T1000 (cell line): ENCODE data around the gene MRPL32.

Experiments used
- DNase-seq: peaks from one replicate; lab custom pipeline; 2025; ENCODE audit warnings: mixed read lengths; lab: John Stamatoyannopoulos, UW

The MRPL32 gene

DNA sequence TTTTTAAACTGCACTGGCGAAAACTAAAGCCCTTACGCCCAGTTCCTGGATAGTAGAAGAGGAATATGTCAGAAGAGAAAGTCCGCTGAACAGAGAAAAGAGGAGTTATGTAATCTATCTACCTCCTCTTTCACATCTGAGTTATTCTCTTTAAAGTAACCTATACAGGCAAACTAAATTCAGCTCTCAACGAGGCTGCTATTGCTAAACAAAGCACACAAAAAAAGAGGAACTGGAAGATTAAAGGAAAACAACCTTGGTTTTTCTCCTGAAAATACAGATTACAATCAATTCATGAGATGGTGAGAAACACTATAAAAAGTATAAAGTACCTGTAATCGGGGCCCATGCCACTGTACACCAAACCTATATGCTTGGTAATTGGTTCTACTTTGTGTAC, 6.0 kb upstream of the MRPL32 start:
- no peak for DNase-seq

GRCh38 chr7:42928754-42929153, 3.4 kb upstream of the MRPL32 start:
- DNase-seq = no peak

- DNase-seq = no peak
Measured at GRCh38 chr7:42929449-42929848, 2.7 kb upstream of the MRPL32 start.

GRCh38 chr7:42930889-42931288, 1.3 kb upstream of the MRPL32 start:
- DNase-seq = no peak

DNA sequence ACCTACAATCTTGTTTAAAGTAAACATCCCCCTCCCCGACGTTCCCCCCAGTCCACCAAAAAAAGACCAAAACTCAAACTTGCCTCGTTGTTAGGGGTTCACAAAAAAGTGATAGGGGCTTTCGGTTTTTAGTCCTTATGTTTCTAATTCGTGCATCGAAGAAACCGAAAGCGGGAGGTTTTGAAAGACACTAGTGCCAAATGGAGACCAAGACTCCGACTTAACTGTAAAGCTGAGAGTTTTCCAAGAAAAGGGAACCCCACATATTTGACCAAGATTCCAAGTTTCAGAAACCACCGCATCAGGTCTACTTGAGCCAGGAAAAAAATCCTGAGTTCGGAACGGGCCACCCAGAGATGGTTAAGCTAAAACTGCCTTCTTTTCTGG, 736 bp upstream of the MRPL32 start:
- no peak for DNase-seq

DNA sequence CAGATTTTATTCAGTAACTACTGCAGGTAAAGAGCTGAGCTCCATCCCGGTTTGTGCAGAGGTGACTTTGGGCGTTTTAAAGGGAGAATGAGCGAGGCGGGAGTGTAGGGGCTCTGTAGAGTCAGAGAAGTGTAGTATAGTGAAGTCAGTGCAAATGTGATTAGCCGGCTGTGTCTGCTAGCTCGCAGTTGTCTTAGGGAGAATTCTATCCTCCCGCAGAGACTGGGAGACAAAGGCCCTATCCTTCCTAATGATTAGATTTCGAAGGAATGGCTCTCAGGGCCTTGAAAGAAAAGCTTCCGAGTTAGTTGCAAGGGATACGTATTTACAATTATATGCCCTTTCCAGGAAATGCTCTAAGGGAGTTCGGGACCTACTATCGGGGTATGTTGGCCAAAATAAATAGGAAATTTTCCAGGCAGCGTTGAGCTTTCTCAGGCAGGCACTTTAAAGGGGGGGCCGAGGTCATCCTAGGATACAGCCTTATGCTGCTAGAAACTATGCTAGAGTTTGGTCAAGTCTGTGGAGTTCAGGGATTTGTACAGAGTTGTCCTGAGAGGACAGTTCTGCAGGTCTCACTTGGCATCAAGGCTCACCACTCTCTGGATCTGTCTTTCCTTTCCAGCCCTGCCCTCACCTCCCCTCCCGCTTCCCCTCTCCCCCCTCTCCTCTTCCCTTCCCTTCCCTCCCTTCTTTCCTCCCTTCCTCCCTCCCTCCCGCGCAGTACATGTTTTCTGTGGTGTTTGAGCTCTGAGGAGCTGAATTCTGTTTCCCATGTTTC, 825 bp downstream of the MRPL32 start:
- DNase-seq = no peak

DNA sequence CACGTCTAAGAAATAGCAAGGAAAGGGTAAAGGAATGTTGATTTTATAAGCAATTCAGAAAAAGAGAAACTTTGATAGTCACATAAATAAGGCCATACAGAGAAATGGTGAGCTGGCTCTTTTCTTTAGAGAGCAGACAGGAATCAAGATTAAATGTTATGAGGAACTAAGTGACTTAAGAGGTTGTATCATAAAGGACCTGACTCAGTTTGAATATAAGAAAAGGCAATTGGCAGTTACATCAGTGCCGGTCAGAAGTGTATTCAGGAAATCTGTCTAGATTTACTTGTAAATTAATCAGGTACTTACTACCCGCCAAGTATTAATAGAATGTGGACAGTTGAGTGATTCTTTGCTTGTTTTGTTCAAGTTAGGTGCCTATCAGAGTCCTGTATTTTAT, 2.1 kb downstream of the MRPL32 start:
- DNase-seq = no peak

DNA sequence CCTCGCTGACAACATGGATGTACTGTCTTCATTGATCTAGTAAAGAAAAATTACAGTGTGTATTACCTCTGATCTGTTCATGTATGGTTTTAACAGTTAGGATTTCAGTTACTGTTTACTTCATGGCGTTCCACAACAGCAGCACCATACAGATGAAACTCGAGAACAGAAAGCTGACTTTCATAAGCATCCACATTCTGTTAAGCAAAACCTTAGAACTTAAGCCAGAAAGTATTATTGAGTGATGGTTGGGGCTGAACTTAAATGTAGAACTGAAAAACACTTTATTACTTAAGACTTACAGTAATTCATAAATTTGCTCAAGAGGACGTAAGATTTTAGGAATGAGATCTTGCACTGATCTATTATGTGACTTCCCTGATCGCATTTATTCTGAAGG, 3.7 kb downstream of the MRPL32 start:
- no peak for DNase-seq

- no peak for DNase-seq
Measured at GRCh38 chr7:42939457-42940240, 7.5 kb downstream of the MRPL32 start.

DNA sequence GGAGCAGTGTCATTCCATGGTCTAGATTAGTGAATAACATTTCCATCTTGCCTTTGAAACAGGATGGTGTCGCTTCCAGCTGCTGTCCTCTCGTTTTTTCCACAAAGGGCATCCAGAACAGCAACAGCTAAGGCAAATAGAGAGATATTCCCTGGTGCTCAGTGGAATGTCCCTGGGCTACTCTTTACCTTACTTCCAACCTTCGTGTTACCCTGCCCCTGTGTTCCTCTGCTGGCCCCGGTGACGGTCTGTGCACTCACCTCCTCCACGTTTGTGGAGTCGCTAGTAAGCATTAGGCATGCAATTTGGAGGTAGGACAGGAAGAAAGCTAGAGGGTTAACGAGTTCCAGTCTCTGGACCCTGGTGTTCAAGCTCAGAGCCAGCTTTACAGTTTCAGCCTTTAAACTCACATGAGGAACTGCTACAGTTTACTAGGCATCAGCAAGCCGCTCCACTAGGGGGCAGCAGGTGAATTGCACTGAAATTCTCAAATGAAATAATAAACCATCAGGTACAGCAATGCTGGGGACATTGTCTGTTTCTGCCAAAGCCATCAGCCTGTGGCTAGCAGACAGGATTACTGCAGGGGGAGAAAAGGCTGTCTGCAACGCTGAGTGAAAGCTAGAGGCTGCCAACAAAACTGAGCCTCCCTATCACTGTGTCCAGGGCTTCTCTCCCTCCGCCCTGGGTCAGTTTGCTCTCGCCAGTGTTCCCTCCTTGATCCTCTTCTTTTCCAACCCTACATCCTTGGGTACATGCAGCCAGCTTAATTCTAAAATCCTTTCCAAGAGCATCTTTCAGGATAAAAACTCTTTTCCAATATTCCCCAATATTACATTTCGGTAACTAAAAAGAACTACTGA, 9.0 kb downstream of the MRPL32 start:
- peak; percentile 52 for DNase-seq

DNA sequence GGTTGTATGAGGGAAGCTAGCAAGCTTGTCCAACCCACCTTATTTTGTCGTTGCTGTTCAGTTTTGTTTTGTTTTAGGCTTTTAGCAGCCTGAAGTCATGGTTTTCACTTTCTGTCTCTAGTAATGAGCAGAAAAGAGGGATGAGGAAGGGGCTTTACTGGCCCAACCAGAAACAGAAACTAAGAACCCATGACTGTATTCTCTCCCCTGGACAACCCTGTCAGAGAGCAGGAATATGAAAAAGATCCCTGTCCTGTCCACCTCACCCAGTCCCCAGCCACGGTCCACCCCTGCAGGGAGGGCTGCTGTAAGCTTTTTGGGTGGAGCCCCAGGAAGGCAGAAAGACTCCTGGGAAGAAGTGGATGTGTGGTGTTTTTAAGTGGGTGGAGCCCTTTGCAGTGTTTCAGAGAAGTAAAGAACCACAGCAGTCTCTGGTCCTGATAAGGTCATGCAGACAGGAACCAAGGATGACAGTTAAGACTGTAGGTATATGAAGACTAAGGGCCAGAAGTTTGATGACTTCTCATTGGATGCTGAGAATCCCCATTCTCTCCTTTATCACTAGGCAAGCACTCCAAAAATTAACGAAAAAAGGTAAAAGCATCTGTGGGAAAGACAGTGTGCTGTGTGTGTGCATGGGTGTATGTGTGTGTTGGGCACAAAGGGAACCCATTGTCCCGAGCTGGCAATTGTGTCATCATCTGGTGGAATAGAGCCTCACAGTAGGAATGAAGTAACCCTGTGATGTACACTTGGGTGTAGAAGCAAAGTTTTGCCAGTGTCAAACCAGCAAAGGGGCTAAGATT, 13.8 kb downstream of the MRPL32 start:
- DNase-seq = no peak

- DNase-seq = no peak
Measured at GRCh38 chr7:42946627-42946950, 14.4 kb downstream of the MRPL32 start.

GRCh38 chr7:42947521-42947920, 15.3 kb downstream of the MRPL32 start:
- DNase-seq = no peak

DNA sequence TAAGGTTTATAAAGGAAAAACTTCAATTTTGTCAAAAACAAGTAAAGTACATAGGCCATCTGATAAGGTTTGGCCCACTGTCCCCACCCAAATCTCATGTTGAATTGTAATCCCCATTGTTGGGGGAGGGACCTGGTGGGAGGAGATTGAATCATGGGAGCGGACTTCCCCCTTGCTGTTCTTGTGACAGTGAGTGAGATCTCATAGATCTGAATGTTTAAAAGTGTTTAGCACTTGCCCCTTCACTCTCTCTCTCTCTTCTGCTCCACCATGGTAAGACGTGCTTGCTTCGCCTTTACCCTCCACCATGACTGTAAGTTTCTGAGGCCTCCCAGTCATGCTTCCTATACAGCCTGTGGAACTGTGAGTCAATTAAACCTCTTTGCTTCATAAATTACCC, 18.2 kb downstream of the MRPL32 start:
- DNase-seq = no peak

- DNase-seq = no peak
Measured at GRCh38 chr7:42952328-42952727, 20.2 kb downstream of the MRPL32 start.

- no peak for DNase-seq
Measured at GRCh38 chr7:42953994-42954393, 21.8 kb downstream of the MRPL32 start.

DNA sequence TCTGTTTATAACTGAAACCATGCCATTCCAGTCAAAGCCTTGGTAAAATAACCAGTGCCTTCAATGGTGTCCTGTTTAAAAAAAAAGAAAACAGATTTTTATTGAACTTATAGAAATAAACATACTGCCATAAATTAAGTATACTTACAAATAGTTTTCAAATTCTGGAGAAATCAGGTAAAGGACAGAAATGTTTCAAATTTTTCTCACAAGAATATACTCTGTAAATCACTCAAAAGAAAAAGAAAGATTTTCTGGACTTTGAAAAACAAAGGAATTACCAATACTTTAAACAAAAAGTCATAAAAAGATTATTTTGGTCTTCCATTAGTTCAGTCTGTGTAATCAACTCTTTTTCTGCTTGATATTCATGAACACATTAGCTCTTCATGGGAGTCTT, 23.9 kb downstream of the MRPL32 start:
- DNase-seq = no peak

GRCh38 chr7:42959549-42959948, 27.4 kb downstream of the MRPL32 start:
- no peak for DNase-seq

GRCh38 chr7:42960762-42961161, 28.6 kb downstream of the MRPL32 start:
- DNase-seq = no peak

DNA sequence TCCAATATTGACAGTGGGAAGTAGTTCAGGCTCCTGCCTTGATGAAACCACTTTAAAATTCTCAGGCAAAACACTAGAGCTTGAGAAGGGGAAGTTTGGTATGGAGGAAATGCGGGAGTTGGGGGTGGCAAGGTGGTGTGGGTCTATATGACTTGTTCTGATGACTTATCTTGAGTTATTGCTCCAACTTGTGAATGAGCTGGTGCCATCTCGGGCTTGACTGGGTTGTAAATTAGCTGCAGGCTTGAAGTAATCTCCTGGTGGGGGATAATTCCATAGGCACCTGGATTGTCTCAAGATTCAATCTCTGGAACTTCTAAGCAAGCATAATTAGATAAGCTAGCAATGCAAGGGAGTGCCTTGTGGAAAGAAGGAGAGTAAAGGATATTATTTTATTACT, 29.0 kb downstream of the MRPL32 start:
- no peak for DNase-seq

GRCh38 chr7:42964293-42964692, 32.1 kb downstream of the MRPL32 start:
- no peak for DNase-seq
